Measurements from ENCODE around the gene FMNL2.

Gene FMNL2

GRCh38 chr2:152459091-152459490 is 124.1 kb downstream of the FMNL2 start:
- Histone ChIP-seq H3K27me3 (ENCODE audit: low read length) (no peaks in the 10 kb centered on the region), H3K4me3 (ENCODE audit: insufficient read depth, low read length, poor library complexity, severe bottlenecking) (no peak overlapping the region), H3K36me3 (ENCODE audit: low read length) (no peaks in the 10 kb centered on the region), H3F3A (ENCODE audit: insufficient read depth) (no peaks in the 10 kb centered on the region), H3K9ac (ENCODE audit: low read length) (no peak overlapping the region), H3K27ac (ENCODE audit: low read depth, low read length) (no peak overlapping the region), H3K9me3 (ENCODE audit: insufficient read depth, low read length) (no peaks in the 10 kb centered on the region), H3K4me2 (ENCODE audit: low read depth, low read length, poor library complexity, severe bottlenecking) (no peak overlapping the region), H3K9me2 (replicated peaks; ENCODE audit: insufficient read depth, low read length) (no peaks in the 10 kb centered on the region), H4K20me1 (ENCODE audit: low read depth, low read length) (no peaks in the 10 kb centered on the region), H2AFZ (ENCODE audit: low read depth, low read length, severe bottlenecking) (no peak overlapping the region), H3K79me2 (ENCODE audit: insufficient read depth, low read length) (no peaks in the 10 kb centered on the region)
- no peak for TF ChIP-seq EZH2phosphoT487 (conservative IDR thresholded peaks at IDR 0.05; ENCODE audit: low read length)
- TF ChIP-seq CTCF (IDR thresholded peaks at IDR 0.05; ENCODE audit: insufficient read depth, low read length, poor library complexity, severe bottlenecking): no peak

- Histone ChIP-seq H3K27ac (ENCODE audit: low read depth, low read length) (no peak overlapping the region), H3K9me2 (replicated peaks; ENCODE audit: insufficient read depth, low read length) (no peaks in the 10 kb centered on the region), H2AFZ (ENCODE audit: low read depth, low read length, severe bottlenecking) (no peak overlapping the region), H3K9me3 (ENCODE audit: insufficient read depth, low read length) (no peaks in the 10 kb centered on the region), H4K20me1 (ENCODE audit: low read depth, low read length) (no peaks in the 10 kb centered on the region), H3K36me3 (ENCODE audit: low read length) (no peaks in the 10 kb centered on the region), H3K27me3 (ENCODE audit: low read length) (no peaks in the 10 kb centered on the region), H3K9ac (ENCODE audit: low read length) (no peak overlapping the region), H3K4me2 (ENCODE audit: low read depth, low read length, poor library complexity, severe bottlenecking) (no peak overlapping the region), H3F3A (ENCODE audit: insufficient read depth) (no peaks in the 10 kb centered on the region), H3K79me2 (ENCODE audit: insufficient read depth, low read length) (no peaks in the 10 kb centered on the region), H3K4me3 (ENCODE audit: insufficient read depth, low read length, poor library complexity, severe bottlenecking) (no peak overlapping the region)
- TF ChIP-seq CTCF (IDR thresholded peaks at IDR 0.05; ENCODE audit: insufficient read depth, low read length, poor library complexity, severe bottlenecking) (no peak), EZH2phosphoT487 (conservative IDR thresholded peaks at IDR 0.05; ENCODE audit: low read length) (no peak)
Observed at GRCh38 chr2:152460567-152460966, 125.6 kb downstream of the FMNL2 start.

GRCh38 chr2:152462120-152462519 is 127.1 kb downstream of the FMNL2 start:
- H3K9ac ChIP-seq (ENCODE audit: low read length): no peak overlapping the region
- H3K79me2 ChIP-seq (ENCODE audit: insufficient read depth, low read length): no peaks in the 10 kb centered on the region
- H3K4me3 ChIP-seq (ENCODE audit: insufficient read depth, low read length, poor library complexity, severe bottlenecking): no peak overlapping the region
- H3K4me2 ChIP-seq (ENCODE audit: low read depth, low read length, poor library complexity, severe bottlenecking): no peak overlapping the region
- H4K20me1 ChIP-seq (ENCODE audit: low read depth, low read length): no peaks in the 10 kb centered on the region
- no peak for TF ChIP-seq CTCF (IDR thresholded peaks at IDR 0.05; ENCODE audit: insufficient read depth, low read length, poor library complexity, severe bottlenecking)
- no peak for TF ChIP-seq EZH2phosphoT487 (conservative IDR thresholded peaks at IDR 0.05; ENCODE audit: low read length)
- no peaks in the 10 kb centered on the region for H3K9me2 ChIP-seq (replicated peaks; ENCODE audit: insufficient read depth, low read length)
- no peaks in the 10 kb centered on the region for H3K36me3 ChIP-seq (ENCODE audit: low read length)
- no peak overlapping the region for H3K27ac ChIP-seq (ENCODE audit: low read depth, low read length)
- H3K9me3 ChIP-seq (ENCODE audit: insufficient read depth, low read length): no peaks in the 10 kb centered on the region
- no peaks in the 10 kb centered on the region for H3K27me3 ChIP-seq (ENCODE audit: low read length)
- no peaks in the 10 kb centered on the region for H3F3A ChIP-seq (ENCODE audit: insufficient read depth)
- H2AFZ ChIP-seq (ENCODE audit: low read depth, low read length, severe bottlenecking): no peak overlapping the region

Data from SU-DHL-6 (cell line).